ENCODE measurements around the gene RAD23B.
A peak's percentile ranks its signal among the peaks of the same experiment; 100 is the strongest.

Gene RAD23B

GRCh38 chr9:107337676-107338590, 54.9 kb downstream of the RAD23B start:
- DNase-seq: no peak

- no peak for DNase-seq
These were observed 56.0 kb downstream of the RAD23B start for GRCh38 chr9:107338911-107339659.

DNA sequence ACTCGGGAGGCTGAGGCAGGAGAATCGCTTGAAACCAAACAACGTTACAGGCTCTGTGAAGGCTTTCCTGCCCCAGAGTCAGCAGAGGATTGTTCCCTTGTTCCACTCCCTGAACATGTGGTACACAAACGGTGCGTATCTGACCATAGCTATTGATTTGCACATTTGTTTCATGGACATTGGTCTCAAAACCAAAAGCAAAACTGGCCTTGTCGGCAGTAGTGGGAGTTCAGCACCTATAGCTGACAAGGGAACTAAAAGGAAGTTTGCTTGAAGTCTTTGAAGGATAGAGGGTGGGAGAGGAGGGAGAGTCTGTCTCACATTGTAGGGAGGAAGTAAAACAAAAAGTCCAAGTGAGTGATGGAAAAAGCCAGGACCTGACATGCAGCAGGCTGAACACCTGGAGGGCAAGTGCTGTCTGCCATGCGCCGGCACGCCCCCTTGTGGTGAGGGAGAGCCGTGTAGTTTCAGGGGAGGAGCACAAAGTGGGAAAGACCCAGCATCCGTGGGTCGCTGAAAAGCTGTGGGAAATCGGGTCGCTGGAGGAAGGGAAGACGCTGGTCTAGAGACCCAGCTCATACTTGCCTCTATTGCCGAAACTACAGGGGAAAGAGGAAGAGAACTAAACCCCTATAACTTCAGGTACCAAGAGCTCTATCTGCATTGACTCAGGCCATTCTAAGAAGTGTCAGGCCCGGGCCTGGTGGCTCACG, 58.0 kb downstream of the RAD23B start:
- peak; percentile 87 to 88 for DNase-seq

GRCh38 chr9:107342476-107343161, 59.5 kb downstream of the RAD23B start:
- DNase-seq: no peak

DNA sequence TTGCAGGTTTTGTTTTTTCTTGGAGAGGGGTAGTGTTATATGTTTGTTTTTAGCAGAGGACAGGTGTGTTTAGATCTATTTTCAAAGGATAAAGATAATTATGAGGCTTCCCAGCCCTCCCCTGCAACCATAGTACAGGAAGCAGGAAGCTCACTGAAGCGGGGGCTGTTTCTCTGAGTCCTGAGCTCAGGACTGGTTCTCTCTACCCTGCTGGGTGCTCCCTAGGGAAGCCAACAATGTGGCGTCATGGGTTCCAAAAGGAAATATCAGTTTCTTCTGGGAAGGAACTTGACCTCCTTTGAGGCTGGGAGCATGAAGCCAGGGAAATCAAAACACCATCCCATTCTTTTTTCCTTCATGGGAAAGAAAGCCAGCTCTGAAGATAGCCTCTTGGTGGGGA, 62.2 kb downstream of the RAD23B start:
- DNase-seq: no peak

DNA sequence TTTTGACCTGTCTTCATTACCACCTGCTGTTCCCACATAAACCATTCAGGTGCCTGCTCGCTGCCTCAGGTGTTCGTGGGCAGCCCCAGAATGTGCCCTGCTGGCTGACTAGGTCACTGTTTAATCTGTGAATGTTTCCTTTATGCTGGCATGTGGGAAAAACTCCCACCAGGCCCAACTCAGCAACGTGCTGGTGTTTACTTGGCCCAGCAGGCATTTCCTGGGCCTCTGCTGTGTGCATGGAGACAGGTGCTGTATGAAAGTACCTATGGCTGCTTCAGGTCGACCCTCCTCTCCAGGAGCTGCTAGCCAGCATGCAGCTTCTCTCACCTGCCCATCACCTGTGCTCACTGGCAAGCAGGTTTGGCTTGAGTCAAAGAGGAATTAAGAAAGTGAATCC, 65.8 kb downstream of the RAD23B start:
- DNase-seq: no peak

DNA sequence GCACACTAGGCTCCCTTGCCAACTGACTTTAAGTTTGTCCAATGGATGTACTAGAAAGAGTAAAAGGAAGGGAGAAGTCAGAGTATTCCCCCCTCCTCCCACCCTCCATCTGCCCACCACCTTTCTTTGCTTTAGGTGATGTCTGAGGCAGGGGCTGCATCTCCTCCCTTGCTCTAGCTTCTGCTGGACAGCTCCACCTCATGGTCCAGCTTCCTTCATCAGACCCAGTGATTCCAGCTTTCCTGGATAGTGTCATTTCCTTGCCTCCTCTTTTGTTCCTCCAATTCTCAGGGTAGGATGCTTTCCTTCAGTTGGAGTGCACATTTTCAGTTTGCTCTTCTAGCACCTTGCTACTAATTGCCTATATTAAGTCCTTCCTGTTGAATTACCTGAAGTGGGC, 67.4 kb downstream of the RAD23B start:
- no peak for DNase-seq

DNA sequence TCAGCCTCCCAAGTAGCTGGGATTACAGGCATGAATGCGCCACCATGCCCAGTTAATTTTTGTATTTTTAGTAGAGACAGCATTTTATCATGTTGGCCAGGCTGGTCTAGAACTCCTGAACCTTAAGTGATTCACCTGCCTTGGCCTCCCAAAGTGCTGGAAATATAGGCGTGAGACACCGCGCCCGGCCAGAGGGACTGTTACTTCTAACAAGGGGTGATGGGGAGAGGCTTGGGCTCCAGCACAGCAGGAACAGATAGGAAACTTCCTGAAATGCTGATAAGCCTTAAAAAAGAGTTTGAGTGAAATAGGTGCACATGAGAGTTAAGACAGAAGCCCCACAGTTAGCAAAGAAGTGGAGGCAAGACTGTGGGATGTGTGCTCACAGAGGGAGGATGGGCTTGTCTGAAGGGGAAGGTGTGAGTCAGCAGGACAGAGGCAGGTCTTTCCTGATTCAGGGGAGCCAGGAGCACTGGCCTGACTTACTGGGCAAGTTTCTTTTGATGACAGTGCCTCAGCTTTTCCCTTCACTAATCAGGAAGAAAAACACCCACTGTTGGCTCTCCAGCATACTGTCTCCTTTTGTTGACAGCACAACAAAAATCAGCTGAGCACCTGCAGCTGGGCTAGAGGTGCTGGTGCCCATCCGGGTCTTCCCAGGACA, 68.4 kb downstream of the RAD23B start:
- no peak for DNase-seq

DNA sequence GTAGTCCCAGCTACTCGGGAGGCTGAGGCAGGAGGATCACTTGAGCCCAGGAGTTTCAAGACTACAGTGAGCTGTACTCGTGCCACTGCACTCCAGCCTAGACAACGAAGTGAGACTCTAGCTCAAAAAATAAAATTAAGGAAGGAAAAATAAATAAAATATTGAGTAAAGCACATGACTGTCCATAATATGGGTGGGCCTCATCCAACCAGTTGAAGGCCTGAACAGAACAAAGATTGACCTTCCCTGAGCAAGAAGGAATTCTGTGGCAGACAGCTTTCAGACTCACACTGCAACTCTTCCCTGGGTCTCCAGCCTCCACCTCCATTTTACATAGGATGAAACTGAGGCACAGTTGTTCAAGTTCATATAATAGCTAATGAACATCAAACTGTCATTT, 72.3 kb downstream of the RAD23B start:
- DNase-seq: no peak

GRCh38 chr9:107358986-107359385, 75.9 kb downstream of the RAD23B start:
- no peak for DNase-seq

- no peak for DNase-seq
These were observed 77.0 kb downstream of the RAD23B start for GRCh38 chr9:107360098-107360497.

- DNase-seq: no peak
These were observed 78.7 kb downstream of the RAD23B start for GRCh38 chr9:107361816-107362215.

DNA sequence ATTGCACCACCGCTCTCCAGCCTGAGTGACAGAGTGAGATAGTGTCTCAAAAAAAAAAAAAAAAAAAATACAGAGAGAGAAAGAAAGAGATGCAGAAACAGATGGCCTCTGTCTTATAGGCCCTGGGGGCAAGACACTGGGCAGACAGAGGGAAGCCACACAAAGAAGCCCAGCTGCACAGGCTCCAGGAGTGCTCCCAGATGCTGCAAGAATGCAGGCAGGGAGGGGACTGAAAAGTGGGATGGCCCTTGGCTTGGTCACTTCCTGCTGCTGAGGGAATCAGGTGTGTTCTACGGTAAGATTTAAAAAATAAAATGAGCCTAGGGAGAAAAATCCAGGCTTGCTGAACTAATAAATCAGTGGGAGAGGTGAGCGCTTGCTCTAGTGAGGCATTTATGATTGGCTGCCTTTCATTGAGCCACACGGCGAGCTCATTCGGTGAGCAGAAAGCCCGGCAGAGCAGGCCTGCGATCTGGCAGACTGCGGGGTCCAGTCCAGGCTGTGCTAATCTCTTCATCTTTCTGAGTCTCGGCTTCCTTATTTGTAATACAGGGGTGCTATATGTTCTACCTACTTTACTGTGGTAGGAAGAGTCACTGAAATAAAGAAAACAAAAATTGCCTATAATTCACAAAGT, 80.6 kb downstream of the RAD23B start:
- no peak for DNase-seq

DNA sequence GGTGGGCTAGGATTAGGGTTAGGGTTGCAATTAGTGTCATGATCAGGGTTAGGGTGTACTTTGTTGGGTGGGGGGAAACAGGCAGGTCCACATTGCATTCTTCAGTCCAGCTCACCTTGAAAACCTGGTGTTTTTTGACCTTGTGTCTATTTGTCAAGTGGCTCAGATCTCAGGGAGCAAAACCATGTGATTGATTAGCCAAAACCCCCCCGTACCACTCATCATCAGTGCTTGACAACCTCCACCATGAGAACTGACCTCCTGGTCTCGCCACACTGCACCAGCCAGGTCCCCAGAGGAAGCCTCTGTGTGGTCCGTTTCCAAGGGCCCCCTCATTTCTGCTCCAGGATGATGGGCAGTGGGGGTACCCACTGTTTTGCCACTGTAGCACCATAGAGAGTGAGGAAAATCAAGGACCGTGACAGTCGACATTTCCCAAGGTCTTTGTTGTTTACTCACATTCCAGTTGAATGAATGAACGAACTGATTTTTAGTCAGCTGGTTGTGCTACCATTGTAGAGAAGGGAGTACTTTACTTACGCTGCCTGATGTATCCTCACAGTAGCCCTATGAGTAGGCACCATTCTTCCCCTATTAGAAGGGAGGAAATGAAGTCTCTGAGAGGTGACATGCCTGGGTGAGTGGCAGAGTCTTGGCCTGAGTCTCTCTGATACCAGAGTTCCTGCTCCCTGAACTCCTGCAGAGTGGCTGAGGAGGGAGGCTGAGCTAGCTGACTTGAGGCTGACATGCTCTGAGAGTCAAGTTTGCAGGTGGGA, 84.8 kb downstream of the RAD23B start:
- no peak for DNase-seq

- DNase-seq: no peak
These were observed 85.6 kb downstream of the RAD23B start for GRCh38 chr9:107368696-107369095.

DNA sequence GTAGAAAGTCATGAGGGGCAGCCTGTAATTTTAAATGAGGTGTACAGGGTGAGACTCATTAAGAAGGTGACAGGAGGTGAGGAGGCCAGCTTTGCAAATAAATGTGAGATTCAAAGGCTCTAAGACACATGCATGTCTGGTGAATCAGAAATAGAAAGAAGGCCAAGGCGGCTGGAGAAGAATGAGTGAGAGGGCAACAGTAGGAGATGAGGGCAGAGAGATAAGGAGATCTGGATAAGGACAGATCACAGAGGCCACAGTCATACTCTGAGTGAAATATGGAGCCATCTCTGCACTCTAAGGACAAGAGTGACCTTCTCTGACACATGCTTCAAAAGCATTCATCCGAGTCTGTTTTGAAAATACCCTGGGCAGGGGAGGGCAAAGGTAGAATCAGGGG, 90.7 kb downstream of the RAD23B start:
- DNase-seq: no peak

DNA sequence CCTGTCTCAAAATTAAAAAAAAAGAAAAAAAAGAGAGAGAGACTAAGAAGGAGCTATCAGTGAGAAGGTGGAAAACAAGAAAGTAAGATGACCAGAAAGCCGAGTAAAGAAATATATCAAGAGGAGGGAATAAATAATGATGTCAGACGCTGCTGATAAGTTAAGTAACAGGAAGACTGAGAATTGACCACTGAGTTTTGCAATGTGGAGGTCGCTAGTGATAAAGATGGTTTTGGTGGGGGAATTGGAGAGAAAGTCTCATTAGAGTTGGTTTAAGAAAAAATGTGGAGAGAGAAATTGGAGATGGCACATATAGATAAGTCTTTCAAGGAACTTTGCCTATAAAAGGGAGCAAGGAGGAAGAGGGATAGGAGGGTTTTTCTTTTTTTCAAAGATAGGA, 91.9 kb downstream of the RAD23B start:
- no peak for DNase-seq

- DNase-seq: no peak
These were observed 92.7 kb downstream of the RAD23B start for GRCh38 chr9:107375651-107376369.

GRCh38 chr9:107378006-107378405, 94.9 kb downstream of the RAD23B start:
- no peak for DNase-seq

Measured in stimulated activated CD4-positive, alpha-beta T cell treated with anti-CD3 and anti-CD28 coated beads, Interleukin-2, amount 100 ng/mL, for 24 hours (primary cell).